ENCODE results near the gene PNMA8A.

GRCh38 chr19:46503848-46504453 is 32.6 kb upstream of the PNMA8A start:
- TF ChIP-seq CTCF (IDR thresholded peaks at IDR 0.05) (no peak), EP300 (IDR thresholded peaks at IDR 0.05) (no peak), POLR2A (IDR thresholded peaks at IDR 0.05) (no peak)
